Stromal cell of bone marrow (primary cell): ENCODE results near the gene SPPL3.
"Not testable (repeated sequence)": the region's sequence is repeated elsewhere in the genome, so short reads cannot be mapped to it uniquely, and the experiment has no call there.

Source experiments
- DNase-seq: peaks from one replicate; pipeline ENCODE4 v3.0.0-alpha.2; 2012; ENCODE audit warnings: low read depth

SPPL3 gene

GRCh38 chr12:120843472-120843871, 60.7 kb downstream of the SPPL3 start:
- no peak for DNase-seq

- no peak for DNase-seq
Observed at GRCh38 chr12:120842595-120842994, 61.6 kb downstream of the SPPL3 start.

DNA sequence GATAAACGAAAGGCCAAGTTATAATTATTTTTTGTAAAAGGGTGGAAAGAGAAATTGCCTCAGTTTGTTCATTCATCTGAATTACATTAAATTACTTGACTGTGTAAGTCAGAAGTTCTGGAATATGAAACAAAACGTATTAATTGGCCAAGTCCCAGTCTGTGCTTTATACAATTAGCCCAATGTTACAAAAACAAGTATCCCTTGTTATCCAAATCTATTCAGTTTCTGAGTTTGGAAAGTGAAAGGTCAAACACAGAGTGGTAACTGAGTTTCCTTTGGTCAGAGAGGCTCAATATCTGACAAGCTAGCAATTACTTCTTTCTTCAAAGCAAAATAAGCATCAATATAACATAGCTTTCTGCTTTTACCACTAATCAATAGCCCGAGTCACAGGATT, 62.6 kb downstream of the SPPL3 start:
- no peak for DNase-seq

DNA sequence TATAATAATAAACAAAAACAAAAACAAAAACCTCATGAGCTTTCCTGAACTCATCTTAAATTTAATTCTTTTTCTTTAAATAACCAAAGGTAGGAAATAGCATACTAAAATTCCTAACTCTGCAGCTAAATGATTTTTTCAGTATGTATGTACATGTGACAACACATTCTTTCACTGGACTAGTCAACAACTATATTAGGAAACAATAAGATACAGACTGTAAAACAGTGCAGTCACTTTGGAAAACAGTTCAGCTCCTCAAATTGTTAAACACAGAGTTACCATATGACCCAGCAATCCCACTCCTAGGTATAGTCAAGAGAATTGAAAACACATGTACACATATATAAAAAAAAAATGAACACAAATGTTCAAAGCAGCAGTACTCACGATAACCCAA, 64.7 kb downstream of the SPPL3 start:
- no peak for DNase-seq

GRCh38 chr12:120838629-120839383, 65.4 kb downstream of the SPPL3 start:
- DNase-seq, result not testable (repeated sequence)

- no peak for DNase-seq
Observed at GRCh38 chr12:120836114-120836684, 68.0 kb downstream of the SPPL3 start.

GRCh38 chr12:120835657-120836056, 68.5 kb downstream of the SPPL3 start:
- no peak for DNase-seq

- no peak for DNase-seq
Observed at GRCh38 chr12:120835304-120835612, 68.9 kb downstream of the SPPL3 start.

- DNase-seq, result no peak
Observed at GRCh38 chr12:120834489-120835303, 69.5 kb downstream of the SPPL3 start.

DNA sequence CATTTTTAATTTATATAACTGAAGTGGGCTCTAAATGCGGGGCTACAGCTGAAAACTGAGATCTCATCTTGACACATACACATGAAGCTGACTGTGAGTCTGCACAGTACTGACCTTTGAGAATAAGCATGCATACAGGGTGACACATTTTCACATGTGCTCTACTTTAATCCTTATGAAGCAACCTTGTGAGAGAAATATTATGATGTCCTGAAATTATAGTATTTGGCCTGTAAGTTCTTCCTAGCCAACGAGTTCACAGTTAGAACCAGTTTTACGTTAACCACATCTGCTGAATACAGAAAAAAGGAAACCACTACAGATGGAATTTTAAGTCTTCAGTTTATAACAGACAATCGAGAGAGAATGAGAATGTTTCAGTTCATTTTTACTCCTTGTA, 70.3 kb downstream of the SPPL3 start:
- DNase-seq, result no peak

DNA sequence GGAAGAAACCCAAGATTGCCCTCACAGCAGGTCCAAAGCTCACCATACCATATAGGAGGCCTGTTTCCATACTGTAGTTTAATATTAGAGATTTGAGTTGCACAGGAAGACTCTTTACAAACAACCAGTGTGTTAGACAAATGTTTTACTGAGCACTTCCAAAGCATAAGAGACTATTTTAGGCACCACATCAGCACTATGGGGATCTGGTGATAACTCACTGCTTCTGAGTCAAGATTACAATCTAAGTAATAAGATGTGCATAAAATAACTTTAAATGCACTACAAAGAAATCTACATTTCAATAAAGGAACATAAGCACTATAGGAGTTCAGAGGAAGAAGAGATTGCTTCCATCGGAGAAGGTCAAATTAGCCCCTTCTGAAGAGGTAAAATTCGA, 71.4 kb downstream of the SPPL3 start:
- no peak for DNase-seq

- no peak for DNase-seq
Observed at GRCh38 chr12:120831648-120832267, 72.4 kb downstream of the SPPL3 start.

DNA sequence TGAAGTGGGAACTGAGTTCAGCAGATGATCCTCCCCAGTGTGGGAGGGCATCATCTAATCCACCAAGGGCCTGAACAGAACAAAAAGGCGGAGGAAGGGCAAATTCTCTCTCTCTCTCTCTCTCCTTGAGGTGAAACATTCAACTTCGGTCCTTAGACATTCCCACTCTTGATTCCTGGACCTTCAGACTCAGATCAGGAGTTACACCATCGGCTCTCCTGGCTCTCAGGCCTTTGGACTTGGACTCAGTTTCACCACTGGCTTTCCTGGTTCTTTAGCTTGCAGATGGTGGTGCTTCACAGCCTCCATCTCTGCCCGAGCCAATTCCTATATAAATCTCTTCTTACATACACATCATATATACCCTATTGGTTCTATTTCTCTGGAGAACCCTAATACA, 73.2 kb downstream of the SPPL3 start:
- no peak for DNase-seq

GRCh38 chr12:120830052-120830940, 73.9 kb downstream of the SPPL3 start:
- no peak for DNase-seq

DNA sequence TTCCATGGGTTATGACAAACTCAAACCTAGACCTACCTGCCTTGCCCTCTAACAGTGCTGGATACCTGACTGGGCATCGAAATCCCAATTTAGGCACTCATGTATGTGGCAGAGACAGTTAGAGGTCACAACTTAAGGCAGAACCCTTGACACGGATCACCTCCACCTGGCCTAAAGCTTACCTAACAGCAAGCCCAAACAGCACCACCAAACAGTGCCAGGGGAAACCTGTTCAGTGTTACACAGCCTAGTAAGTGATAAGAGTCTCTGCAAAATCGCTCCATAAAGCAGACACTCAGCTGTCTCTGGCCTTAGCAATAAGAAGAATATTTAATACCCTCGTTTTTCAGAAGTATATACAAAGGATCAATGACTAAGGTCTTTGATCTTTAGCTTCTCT, 77.8 kb downstream of the SPPL3 start:
- DNase-seq, result no peak

- DNase-seq, result no peak
Observed at GRCh38 chr12:120825337-120825736, 78.8 kb downstream of the SPPL3 start.

DNA sequence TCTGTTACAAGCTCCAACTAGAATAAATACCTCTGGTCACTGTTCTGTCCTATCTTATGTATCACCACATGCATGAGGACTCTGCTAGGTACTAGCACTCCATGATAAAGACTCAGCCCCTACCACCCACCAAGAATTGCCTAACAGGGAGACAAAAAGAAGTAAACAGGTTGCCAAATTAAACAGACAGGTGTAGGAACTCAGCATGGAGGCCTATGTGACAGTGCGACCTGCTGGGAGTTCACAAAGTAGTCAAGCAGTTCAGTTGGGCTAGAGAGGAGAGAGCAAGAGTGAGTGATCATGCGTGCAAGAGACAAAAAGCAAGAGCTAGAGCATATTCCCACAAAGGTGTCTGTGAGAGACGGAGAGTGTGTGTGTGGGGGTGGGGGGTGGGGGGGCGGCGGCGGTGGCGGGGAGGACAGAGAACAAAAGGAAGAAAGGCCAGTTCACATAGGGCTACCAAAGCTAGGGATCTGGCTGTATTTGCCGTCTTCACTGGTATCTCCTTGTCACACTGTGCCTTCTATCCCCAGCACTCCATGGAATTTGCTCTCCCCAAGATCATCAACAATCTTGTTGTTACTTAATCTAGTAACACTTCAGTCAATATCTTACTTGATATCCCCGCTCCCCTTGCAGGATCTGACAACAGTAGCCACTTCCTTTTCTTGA, 81.2 kb downstream of the SPPL3 start:
- no peak for DNase-seq

- no peak for DNase-seq
Observed at GRCh38 chr12:120821878-120822277, 82.3 kb downstream of the SPPL3 start.

DNA sequence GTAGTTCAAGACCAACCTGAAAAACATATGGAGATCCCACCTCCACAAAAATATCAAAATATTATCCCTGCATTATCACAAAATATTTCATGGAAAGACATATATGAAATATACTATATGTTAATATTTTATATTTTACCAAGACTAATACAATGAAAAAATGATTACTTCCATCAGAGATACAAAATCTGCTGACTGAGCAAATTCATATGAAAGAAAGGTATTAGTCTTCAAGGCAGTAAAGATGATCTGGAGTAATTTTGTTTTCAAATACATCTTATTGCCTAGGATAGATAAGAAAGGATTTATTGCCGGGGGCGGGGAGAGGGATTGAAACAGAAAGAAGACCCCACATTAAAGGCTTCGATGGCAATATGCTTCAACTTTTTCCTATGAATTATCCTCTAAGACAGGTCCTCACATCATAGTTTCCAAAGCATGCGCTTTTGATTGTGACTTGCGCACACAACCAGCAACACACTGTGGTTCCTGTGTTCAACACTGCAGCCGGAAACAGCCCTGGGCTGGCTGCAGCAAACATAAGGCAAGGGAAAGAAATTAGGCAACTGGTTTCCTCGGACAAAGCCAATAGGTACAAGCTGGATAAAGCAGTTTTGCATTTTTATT, 83.2 kb downstream of the SPPL3 start:
- no peak for DNase-seq

GRCh38 chr12:120818416-120818815, 85.7 kb downstream of the SPPL3 start:
- no peak for DNase-seq
